Fibroblast of lung (primary cell): ENCODE measurements around the gene GSTM5. TPM values are rescaled to one million over a fixed set of nuclear protein-coding genes. Genes with fewer than 3 reads are reported as not detected.
"Not testable (repeated sequence)": the region's sequence is repeated elsewhere in the genome, so short reads cannot be mapped to it uniquely, and the experiment has no call there.

Source experiments
- DNase-seq, 2 donors: peaks; one replicate each; pipeline versions ENCODE4 v3.0.0 to v3.0.0-alpha.2; 2010; ENCODE audit warnings: low read depth in 2 of 2
- H2AFZ ChIP-seq: 2 replicates; pipeline ENCODE4 v1.5.1; 2012; ENCODE audit warnings: low read length, control low read depth, inconsistent platforms
- H3K27ac ChIP-seq: 2 replicates; pipeline ENCODE4 v1.5.1; 2011; ENCODE audit warnings: low read length, control low read depth; ENCODE audit not compliant: insufficient read depth
- H3K27me3 ChIP-seq: 2 replicates; pipeline ENCODE4 v1.5.1; 2011; ENCODE audit warnings: mild to moderate bottlenecking, low read length; ENCODE audit not compliant: control insufficient read depth, insufficient read depth
- H3K36me3 ChIP-seq: 2 replicates; pipeline ENCODE4 v1.5.1; 2011; ENCODE audit warnings: low read length; ENCODE audit not compliant: control insufficient read depth, insufficient read depth
- H3K4me1 ChIP-seq: 2 replicates; pipeline ENCODE4 v1.5.1; 2011; ENCODE audit warnings: low read length; ENCODE audit not compliant: control insufficient read depth, insufficient read depth; ENCODE audit errors: extremely low read depth
- H3K4me2 ChIP-seq: 2 replicates; pipeline ENCODE4 v1.5.1; 2011; ENCODE audit warnings: low read length, control low read depth; ENCODE audit not compliant: insufficient read depth; ENCODE audit errors: extremely low read depth
- H3K4me3 ChIP-seq, 4 experiments: fragments of 200-600 bp in 1 of 4; sonication (generic) in 1 of 4; replicated peaks in 1 of 4; 2 replicates each; pipeline ENCODE4 v1.5.1; 2011 to 2016; ENCODE audit warnings: low read length in 4 of 4, low read depth in 3 of 4, mild to moderate bottlenecking in 3 of 4, control low read depth in 2 of 4, inconsistent platforms in 1 of 4, mixed read lengths in 1 of 4; ENCODE audit not compliant: insufficient read depth in 1 of 4; ENCODE audit errors: control extremely low read depth in 1 of 4
- H3K79me2 ChIP-seq: 2 replicates; pipeline ENCODE4 v1.5.1; 2012; ENCODE audit warnings: mild to moderate bottlenecking, low read length, inconsistent platforms; ENCODE audit not compliant: control insufficient read depth, insufficient read depth
- H3K9ac ChIP-seq: 2 replicates; pipeline ENCODE4 v1.5.1; 2011; ENCODE audit warnings: mild to moderate bottlenecking, low read length, control low read depth; ENCODE audit not compliant: insufficient read depth
- H3K9me3 ChIP-seq: 2 replicates; pipeline ENCODE4 v1.5.1; 2012; ENCODE audit warnings: low read depth, low read length; ENCODE audit not compliant: control insufficient read depth, insufficient read depth
- H4K20me1 ChIP-seq: 2 replicates; pipeline ENCODE4 v1.5.1; 2011; ENCODE audit warnings: low read length; ENCODE audit not compliant: control insufficient read depth, insufficient read depth; ENCODE audit errors: extremely low read depth
- CTCF ChIP-seq, 2 donors: IDR thresholded peaks in 1 of 2; conservative IDR thresholded peaks in 1 of 2; 1 replicate in 1 of 2; 2 replicates in 1 of 2; pipeline ENCODE4 v1.5.1; 2011 to 2012; ENCODE audit warnings: low read length in 2 of 2, control low read depth in 1 of 2, inconsistent platforms in 1 of 2, low read depth in 1 of 2, mild to moderate bottlenecking in 1 of 2
- EZH2 ChIP-seq: IDR thresholded peaks from 2 replicates; pipeline ENCODE4 v1.5.1; 2012; ENCODE audit warnings: low read length, control low read depth, mild to moderate bottlenecking; ENCODE audit errors: missing control alignments
- polyA minus RNA-seq: library from RNA; depleted of rRNA, polyadenylated mRNA; stranded (reverse); fragments of >200 nt; gene quantifications from 2 replicates; pipeline ENCODE4 v1.2.3, GENCODE V29; 2011; ENCODE audit warnings: low replicate concordance
- polyA plus RNA-seq, 2 donors: library from polyadenylated mRNA; depleted of rRNA in 1 of 2; stranded (reverse) in 1 of 2; unstranded in 1 of 2; fragments of >200 nt; gene quantifications; 2 replicates each; pipeline ENCODE4 v1.2.1, GENCODE V29; 2011 to 2012; ENCODE audit warnings: missing spikeins in 1 of 2
- total RNA-seq: library from RNA; depleted of rRNA; stranded (reverse); fragments of >200 nt; gene quantifications from 2 replicates; pipeline ENCODE4 v1.2.1, GENCODE V29; 2014

GSTM5 gene
- 16.4 and 21.6 TPM in 2 replicates for total RNA-seq
- polyA plus RNA-seq, result 6.1 and 7.5 TPM in 2 replicates
- 3.6 and 4.1 TPM in 2 replicates for polyA plus RNA-seq (2012)
- 2.2 and 10.7 TPM in 2 replicates for polyA minus RNA-seq

GRCh38 chr1:109711593-109712320, at the start of gene GSTM5:
Gene GSTM5 (plus strand): TSS chr1:109712251. CDS start chr1:109712313, 62 bp downstream.
- not testable (repeated sequence) for H3K36me3 ChIP-seq, H3K27ac ChIP-seq, H3K27me3 ChIP-seq, H3K9ac ChIP-seq, H4K20me1 ChIP-seq, H2AFZ ChIP-seq, H3K9me3 ChIP-seq, H3K4me1 ChIP-seq, H3K79me2 ChIP-seq
- Histone ChIP-seq H3K4me3 (peak within 1 kb of the TSS in 2 of 4 experiments; percentile 43 to 46), H3K4me2 (peak within 1 kb of the TSS; percentile 25)
- DNase-seq, result peak in 1 of 2 donors; percentile 16

DNA sequence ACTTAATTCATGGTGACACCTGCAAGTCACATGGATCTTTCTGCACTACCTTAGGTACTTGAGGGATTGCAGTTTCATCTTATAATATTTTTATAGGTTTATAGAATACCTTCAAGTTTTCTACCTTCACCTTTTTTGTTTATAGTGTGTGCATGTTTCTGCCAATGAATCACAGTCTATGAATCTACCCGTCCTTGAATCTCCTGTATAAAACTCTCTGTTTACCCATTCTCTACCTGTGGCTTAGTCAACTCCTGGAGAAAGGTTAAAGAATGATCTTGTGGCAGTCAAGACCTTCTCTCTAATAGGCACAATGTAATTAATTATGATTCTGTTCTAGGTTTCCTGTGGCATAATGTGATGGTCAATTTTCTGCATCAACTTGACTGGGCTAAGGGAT, 47.4 kb upstream of the GSTM5 start:
- no peaks in the 10 kb centered on the region for H3K9me3 ChIP-seq
- no peak overlapping the region for H3K4me2 ChIP-seq
- no peak overlapping the region for H3K9ac ChIP-seq
- no peaks in the 10 kb centered on the region for H3K79me2 ChIP-seq
- no peak for TF ChIP-seq EZH2
- no peak for TF ChIP-seq CTCF (conservative IDR thresholded peaks at IDR 0.05 in 1 of 2, IDR thresholded peaks at IDR 0.05 in 1 of 2; ENCODE audit: low read depth in 1 of 2, low read length in 2 of 2)
- no peaks in the 10 kb centered on the region for H4K20me1 ChIP-seq
- H3K27ac ChIP-seq, result no peak overlapping the region
- DNase-seq, result no peak
- H3K27me3 ChIP-seq, result no peaks in the 10 kb centered on the region
- no peak overlapping the region for H3K4me3 ChIP-seq
- no peak overlapping the region for H2AFZ ChIP-seq
- H3K36me3 ChIP-seq, result no peaks in the 10 kb centered on the region
- peaks cover 3% of the 10 kb centered on the region for H3K4me1 ChIP-seq

- TF ChIP-seq EZH2, result no peak
- no peak for TF ChIP-seq CTCF (conservative IDR thresholded peaks at IDR 0.05 in 1 of 2, IDR thresholded peaks at IDR 0.05 in 1 of 2; ENCODE audit: low read depth in 1 of 2, low read length in 2 of 2)
- H3K4me2 ChIP-seq, result peak within 1 kb of the TSS; percentile 83
- no peaks in the 10 kb centered on the region for H3K36me3 ChIP-seq
- H3K9ac ChIP-seq, result no peak within 1 kb of the TSS
- no peaks in the 10 kb centered on the region for H3K9me3 ChIP-seq
- H3K27me3 ChIP-seq, result no peaks in the 10 kb centered on the region
- H2AFZ ChIP-seq, result peak within 1 kb of the TSS; percentile 77
- peak; percentile 84 to 86 for DNase-seq
- H4K20me1 ChIP-seq, result no peaks in the 10 kb centered on the region
- H3K4me3 ChIP-seq, result peak within 1 kb of the TSS; percentile 40 to 64 (median 53)
- no peak within 1 kb of the TSS for H3K27ac ChIP-seq
- peaks cover 3% of the 10 kb centered on the region for H3K4me1 ChIP-seq
- H3K79me2 ChIP-seq, result no peaks in the 10 kb centered on the region
Observed at GRCh38 chr1:109667452-109668122, 44.5 kb upstream of the GSTM5 start, which contains the start of gene GSTM2. Gene GSTM2 (plus strand): TSS chr1:109668057. CDS start chr1:109668116, 59 bp downstream.
